GM18502 (cell line): ENCODE results near the gene HHAT.
"Not testable (repeated sequence)": the region's sequence is repeated elsewhere in the genome, so short reads cannot be mapped to it uniquely, and the experiment has no call there.

Experiments used
- ATAC-seq: cut with Tn5 transposase; IDR thresholded peaks from one replicate; pipeline ENCODE4 v1.9.1; 2021; ENCODE audit warnings: mild to moderate bottlenecking; ENCODE audit not compliant: unreplicated experiment, poor library complexity

The HHAT gene

GRCh38 chr1:210381934-210382333 is 53.2 kb downstream of the HHAT start:
- no peak for ATAC-seq

GRCh38 chr1:210384625-210385024 is 55.9 kb downstream of the HHAT start:
- no peak for ATAC-seq

GRCh38 chr1:210385228-210385627 is 56.5 kb downstream of the HHAT start:
- ATAC-seq, result no peak

- ATAC-seq, result no peak
These were observed 65.6 kb downstream of the HHAT start for GRCh38 chr1:210394281-210394821.

GRCh38 chr1:210396541-210396940 is 67.8 kb downstream of the HHAT start:
- ATAC-seq, result no peak

GRCh38 chr1:210397252-210397651 is 68.5 kb downstream of the HHAT start:
- ATAC-seq, result no peak

- ATAC-seq, result no peak
These were observed 69.0 kb downstream of the HHAT start for GRCh38 chr1:210397681-210398080.

GRCh38 chr1:210398466-210398865 is 69.8 kb downstream of the HHAT start:
- ATAC-seq, result no peak

- ATAC-seq, result peak; percentile 93
These were observed 71.5 kb downstream of the HHAT start for GRCh38 chr1:210400043-210400840.

GRCh38 chr1:210402560-210402959 is 73.9 kb downstream of the HHAT start:
- ATAC-seq, result no peak

GRCh38 chr1:210405316-210405715 is 76.6 kb downstream of the HHAT start:
- ATAC-seq, result no peak

- ATAC-seq, result not testable (repeated sequence)
These were observed 77.6 kb downstream of the HHAT start for GRCh38 chr1:210406341-210406740.

GRCh38 chr1:210407207-210407886 is 78.6 kb downstream of the HHAT start:
- ATAC-seq, result peak; percentile 61

- no peak for ATAC-seq
These were observed 79.2 kb downstream of the HHAT start for GRCh38 chr1:210407887-210408252.

- ATAC-seq, result no peak
These were observed 83.5 kb downstream of the HHAT start for GRCh38 chr1:210412240-210412639.

- ATAC-seq, result no peak
These were observed 85.2 kb downstream of the HHAT start for GRCh38 chr1:210413951-210414350.

- ATAC-seq, result no peak
These were observed 87.2 kb downstream of the HHAT start for GRCh38 chr1:210415846-210416448.

- ATAC-seq, result no peak
These were observed 88.0 kb downstream of the HHAT start for GRCh38 chr1:210416681-210417080.

GRCh38 chr1:210417881-210418280 is 89.2 kb downstream of the HHAT start:
- ATAC-seq, result no peak

GRCh38 chr1:210418863-210419650 is 90.4 kb downstream of the HHAT start:
- no peak for ATAC-seq
